ENCODE data around the gene ABCA13.

Gene ABCA13

DNA sequence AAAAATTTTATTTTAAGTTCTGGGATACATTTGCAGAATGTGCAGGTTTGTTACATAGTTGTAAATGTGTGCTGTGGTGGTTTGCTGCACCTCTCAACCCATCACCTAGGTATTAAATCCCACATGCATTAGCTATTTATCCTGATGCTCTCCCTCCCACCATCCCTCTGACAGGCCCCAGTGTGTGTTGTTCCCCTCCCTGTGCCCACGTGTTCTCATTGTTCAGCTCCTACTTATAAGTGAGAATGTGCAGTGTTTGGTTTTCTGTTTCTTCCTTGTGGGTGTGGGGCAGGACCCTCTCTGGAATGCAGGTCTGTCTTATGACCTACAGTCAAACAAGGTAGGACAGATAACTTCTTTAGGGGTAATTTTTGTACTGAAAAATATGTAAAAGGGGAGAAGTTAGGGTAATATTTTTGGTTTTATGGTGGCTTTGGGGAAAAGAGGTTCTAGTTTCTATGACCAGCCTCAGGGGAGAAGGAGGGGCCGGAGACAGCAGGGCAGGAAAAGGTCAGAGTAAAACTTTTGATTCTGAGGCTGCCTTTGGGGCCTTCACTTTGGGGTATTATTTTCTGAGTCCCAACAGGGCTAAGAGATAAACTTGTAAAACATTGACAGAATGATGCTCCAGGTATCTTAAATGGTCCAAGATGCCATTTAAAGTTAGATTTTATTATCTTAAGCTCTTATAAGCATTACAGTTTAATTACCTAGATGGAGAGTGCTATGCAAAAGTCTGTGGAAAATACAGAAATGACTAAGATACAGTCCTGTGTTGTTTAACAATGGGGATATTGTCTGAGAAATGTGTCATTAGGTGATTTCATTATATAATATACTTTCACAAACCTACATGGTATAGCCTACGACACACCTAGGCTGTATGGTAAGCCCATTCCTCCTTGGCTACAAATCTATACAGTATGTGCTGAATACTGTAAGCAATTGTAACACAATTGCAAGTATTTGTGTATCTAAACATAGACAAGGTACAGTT is 354.8 kb downstream of the ABCA13 start:
- DNase-seq (ENCODE audit: low read depth), result no peak
- H3K4me3 ChIP-seq (ENCODE audit: low read length), result no peak overlapping the region
- TF ChIP-seq, protein P1, sequence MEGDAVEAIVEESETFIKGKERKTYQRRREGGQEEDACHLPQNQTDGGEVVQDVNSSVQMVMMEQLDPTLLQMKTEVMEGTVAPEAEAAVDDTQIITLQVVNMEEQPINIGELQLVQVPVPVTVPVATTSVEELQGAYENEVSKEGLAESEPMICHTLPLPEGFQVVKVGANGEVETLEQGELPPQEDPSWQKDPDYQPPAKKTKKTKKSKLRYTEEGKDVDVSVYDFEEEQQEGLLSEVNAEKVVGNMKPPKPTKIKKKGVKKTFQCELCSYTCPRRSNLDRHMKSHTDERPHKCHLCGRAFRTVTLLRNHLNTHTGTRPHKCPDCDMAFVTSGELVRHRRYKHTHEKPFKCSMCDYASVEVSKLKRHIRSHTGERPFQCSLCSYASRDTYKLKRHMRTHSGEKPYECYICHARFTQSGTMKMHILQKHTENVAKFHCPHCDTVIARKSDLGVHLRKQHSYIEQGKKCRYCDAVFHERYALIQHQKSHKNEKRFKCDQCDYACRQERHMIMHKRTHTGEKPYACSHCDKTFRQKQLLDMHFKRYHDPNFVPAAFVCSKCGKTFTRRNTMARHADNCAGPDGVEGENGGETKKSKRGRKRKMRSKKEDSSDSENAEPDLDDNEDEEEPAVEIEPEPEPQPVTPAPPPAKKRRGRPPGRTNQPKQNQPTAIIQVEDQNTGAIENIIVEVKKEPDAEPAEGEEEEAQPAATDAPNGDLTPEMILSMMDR (IDR thresholded peaks at IDR 0.05; ENCODE audit: insufficient read depth, low read depth, low read length, missing control alignments), result no peak

DNA sequence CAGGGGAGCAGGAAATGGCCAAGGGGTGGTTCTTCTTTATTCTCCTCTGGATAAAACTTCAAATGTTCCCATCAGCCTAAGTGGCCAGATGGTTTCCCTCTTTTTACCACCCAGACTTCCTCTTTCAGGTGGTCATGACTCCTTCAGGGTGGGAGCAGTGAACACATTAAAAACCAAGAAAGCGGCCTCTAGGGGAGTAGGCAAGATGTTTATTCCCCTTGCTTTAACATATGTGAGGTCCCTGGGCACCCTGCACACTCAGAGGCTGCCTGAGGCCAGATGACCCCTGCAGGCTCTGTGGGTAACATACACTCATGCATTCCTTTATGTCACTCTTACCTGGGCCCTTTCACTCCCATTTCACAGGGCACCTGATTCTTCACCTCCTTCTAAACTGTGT is 357.4 kb downstream of the ABCA13 start:
- no peak overlapping the region for H3K4me3 ChIP-seq (ENCODE audit: low read length)
- TF ChIP-seq, protein P1 (IDR thresholded peaks at IDR 0.05; ENCODE audit: insufficient read depth, low read depth, low read length, missing control alignments), result no peak
- DNase-seq (ENCODE audit: low read depth), result no peak

DNA sequence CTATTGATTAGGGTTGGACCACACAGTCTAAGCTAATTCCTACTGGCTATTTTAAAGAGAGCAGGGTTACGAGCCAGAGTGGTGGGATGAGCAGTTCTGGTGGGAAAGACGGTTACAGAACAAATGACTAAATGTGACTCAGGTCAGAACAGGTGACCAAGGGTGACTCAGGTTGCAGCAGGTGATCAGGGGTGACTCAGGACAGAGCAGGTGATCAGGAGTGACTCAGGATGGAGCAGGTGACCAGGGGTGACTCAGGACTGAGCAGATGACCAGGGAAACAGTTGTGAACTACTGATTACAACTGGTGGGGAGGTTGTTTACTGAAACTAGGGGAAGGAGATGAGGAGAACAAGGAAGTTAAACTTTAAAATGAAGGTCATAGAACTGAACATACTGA is 366.3 kb downstream of the ABCA13 start:
- no peak overlapping the region for H3K4me3 ChIP-seq (ENCODE audit: low read length)
- TF ChIP-seq, protein P1 (IDR thresholded peaks at IDR 0.05; ENCODE audit: insufficient read depth, low read depth, low read length, missing control alignments), result no peak
- peak; percentile 85 for DNase-seq (ENCODE audit: low read depth)

DNA sequence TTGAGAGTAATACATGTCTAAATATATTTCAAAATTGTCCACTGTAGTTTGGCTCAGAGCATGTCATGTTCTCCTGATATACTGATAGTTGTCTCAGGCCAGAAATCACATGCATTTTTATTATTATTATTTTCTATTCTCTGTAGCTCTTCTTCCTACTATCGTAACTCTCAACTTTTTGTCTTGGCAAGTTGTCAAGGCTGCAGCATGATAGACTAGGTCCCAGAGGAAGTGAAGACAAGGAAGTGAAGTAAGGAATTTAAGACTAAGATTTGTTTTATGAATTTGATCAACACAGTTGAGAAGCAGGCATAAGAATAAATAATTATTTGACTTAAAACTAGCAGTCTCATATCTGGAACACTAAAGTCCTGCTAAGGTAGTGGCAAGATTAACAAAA is 369.5 kb downstream of the ABCA13 start:
- TF ChIP-seq, protein P1 (IDR thresholded peaks at IDR 0.05; ENCODE audit: insufficient read depth, low read depth, low read length, missing control alignments), result no peak
- no peak overlapping the region for H3K4me3 ChIP-seq (ENCODE audit: low read length)
- DNase-seq (ENCODE audit: low read depth), result no peak

DNA sequence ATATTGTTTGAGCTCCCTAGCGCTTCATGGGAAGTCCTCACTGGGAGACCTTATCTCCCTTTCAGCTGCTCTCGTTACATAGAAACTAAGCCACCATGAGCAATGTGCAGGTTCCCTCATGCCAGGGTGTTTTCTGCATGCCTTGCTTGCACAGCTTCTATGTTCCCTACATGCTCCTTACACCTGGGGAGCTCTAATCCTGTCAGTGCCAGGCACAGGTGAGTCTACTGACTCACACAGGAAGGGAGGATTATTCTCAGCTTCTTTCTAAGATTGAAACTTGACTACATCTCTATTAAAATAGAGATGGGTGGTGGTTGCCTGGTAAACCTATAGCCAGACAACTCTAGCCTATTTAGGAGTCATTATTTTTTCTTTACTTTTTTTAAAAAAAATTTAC is 377.4 kb downstream of the ABCA13 start:
- no peak overlapping the region for H3K4me3 ChIP-seq (ENCODE audit: low read length)
- TF ChIP-seq, protein P1 (IDR thresholded peaks at IDR 0.05; ENCODE audit: insufficient read depth, low read depth, low read length, missing control alignments), result no peak
- peak; percentile 78 for DNase-seq (ENCODE audit: low read depth)

DNA sequence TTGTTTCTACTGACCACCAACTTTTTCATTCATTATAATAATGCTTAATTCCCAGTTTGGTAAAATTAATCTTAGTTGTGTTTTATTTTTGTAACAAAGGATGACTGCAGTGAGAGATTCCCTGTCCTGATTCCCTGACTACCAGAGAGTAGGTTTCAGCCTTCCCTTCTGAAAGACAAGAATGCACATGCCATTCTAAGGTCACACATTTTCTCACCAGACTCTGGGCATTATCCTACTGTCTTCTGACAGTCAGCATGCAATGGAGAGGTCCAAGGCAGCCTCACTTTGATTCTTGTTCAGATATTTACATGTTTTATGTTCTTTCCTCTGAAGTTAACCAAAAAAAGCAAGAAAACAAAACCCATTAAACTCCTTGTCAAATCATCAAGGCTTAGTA is 380.4 kb downstream of the ABCA13 start:
- TF ChIP-seq, protein P1 (IDR thresholded peaks at IDR 0.05; ENCODE audit: insufficient read depth, low read depth, low read length, missing control alignments), result no peak
- DNase-seq (ENCODE audit: low read depth), result no peak

More for the DNA sequence above, 380.4 kb downstream of the ABCA13 start:
- H3K4me3 ChIP-seq (ENCODE audit: low read length), result no peak overlapping the region

Data from epithelial cell of esophagus (primary cell).